OCI-LY3 (cell line): ENCODE data around the gene GNAI3.

Source experiments
- H2AFZ ChIP-seq: fragments of 200-600, 300-600 bp; shearing (Covaris generic); 2 replicates; pipeline ENCODE4 v1.6.0; 2014; ENCODE audit warnings: antibody characterized with exemption, low read depth, low read length
- H3K27ac ChIP-seq: fragments of 200-600, 300-600 bp; sonication (generic); 2 replicates; pipeline ENCODE4 v1.5.1; 2014; ENCODE audit warnings: mild to moderate bottlenecking, low read length, moderate library complexity, mixed read lengths
- H3K27me3 ChIP-seq: fragments of 200-600, 300-600 bp; sonication (generic); 2 replicates; pipeline ENCODE4 v1.6.1; 2014; ENCODE audit warnings: low read depth, low read length, mixed read lengths
- H3K36me3 ChIP-seq: fragments of 200-600, 300-600 bp; sonication (generic); replicated peaks from 2 replicates; pipeline ENCODE3; 2014; ENCODE audit warnings: low read depth, low read length, mixed read lengths
- H3K4me1 ChIP-seq: fragments of 300-600, 200-600 bp; sonication (generic); 2 replicates; pipeline ENCODE4 v1.6.1; 2014; ENCODE audit warnings: low read length, mixed read lengths
- H3K4me2 ChIP-seq: fragments of 200-600, 300-600 bp; sonication (generic); 2 replicates; pipeline ENCODE4 v1.6.1; 2014; ENCODE audit warnings: low read length, mixed read lengths
- H3K4me3 ChIP-seq: fragments of 300-600, 200-600 bp; sonication (generic); 2 replicates; pipeline ENCODE4 v1.5.1; 2014; ENCODE audit warnings: antibody characterized with exemption, mild to moderate bottlenecking, low read length, moderate library complexity
- H3K79me2 ChIP-seq: fragments of 300-600, 200-600 bp; shearing (Covaris generic); 2 replicates; pipeline ENCODE4 v1.6.1; 2014; ENCODE audit warnings: mild to moderate bottlenecking, low read length, mixed read lengths
- H3K9ac ChIP-seq: fragments of 300-600, 200-600 bp; shearing (Covaris generic); 2 replicates; pipeline ENCODE4 v1.6.0; 2014; ENCODE audit warnings: mild to moderate bottlenecking, low read length, moderate library complexity
- H3K9me3 ChIP-seq: fragments of 200-600, 300-600 bp; shearing (Covaris generic); 2 replicates; pipeline ENCODE4 v1.6.1; 2014; ENCODE audit warnings: low read length, mixed read lengths; ENCODE audit not compliant: insufficient read depth
- H4K20me1 ChIP-seq: fragments of 200-600, 300-600 bp; sonication (generic); 2 replicates; pipeline ENCODE4 v1.6.1; 2016; ENCODE audit warnings: low read length, mixed read lengths; ENCODE audit not compliant: insufficient read depth
- EZH2phosphoT487 ChIP-seq: fragments of 200-600 bp; shearing (Covaris generic); IDR thresholded peaks from 2 replicates; pipeline ENCODE4 v1.6.1; 2018; ENCODE audit warnings: antibody characterized with exemption, mixed run types, low read depth
- TF ChIP-seq, protein P1 (sequence below): fragments of 200-600, 300-600 bp; sonication (generic); IDR thresholded peaks from 2 replicates; pipeline ENCODE4 v1.5.1; 2014; ENCODE audit warnings: antibody characterized with exemption, low read length, low read depth

Gene GNAI3

DNA sequence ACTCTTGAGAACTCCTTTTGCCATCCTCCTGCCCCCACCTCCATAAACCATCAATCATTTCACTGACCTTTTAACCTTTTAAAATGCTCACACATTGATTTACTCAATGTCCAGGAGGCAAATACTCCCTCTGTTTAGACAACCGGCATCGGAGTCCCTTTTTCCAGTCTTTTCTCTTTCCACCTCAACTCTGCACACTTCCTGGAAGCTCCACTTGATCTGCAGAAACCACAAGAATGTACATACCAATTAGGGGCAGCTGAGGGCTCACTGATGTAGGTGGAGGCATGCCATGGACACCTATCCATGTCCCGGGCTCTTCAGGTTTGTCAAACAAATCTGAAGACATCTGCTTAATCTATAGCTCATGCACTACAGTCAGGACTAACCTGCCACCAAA, 33.6 kb upstream of the GNAI3 start:
- Histone ChIP-seq H3K9ac (no peak overlapping the region), H3K4me1 (peaks cover 21% of the 10 kb centered on the region)
- TF ChIP-seq EZH2phosphoT487, result no peak
- TF ChIP-seq, protein P1, sequence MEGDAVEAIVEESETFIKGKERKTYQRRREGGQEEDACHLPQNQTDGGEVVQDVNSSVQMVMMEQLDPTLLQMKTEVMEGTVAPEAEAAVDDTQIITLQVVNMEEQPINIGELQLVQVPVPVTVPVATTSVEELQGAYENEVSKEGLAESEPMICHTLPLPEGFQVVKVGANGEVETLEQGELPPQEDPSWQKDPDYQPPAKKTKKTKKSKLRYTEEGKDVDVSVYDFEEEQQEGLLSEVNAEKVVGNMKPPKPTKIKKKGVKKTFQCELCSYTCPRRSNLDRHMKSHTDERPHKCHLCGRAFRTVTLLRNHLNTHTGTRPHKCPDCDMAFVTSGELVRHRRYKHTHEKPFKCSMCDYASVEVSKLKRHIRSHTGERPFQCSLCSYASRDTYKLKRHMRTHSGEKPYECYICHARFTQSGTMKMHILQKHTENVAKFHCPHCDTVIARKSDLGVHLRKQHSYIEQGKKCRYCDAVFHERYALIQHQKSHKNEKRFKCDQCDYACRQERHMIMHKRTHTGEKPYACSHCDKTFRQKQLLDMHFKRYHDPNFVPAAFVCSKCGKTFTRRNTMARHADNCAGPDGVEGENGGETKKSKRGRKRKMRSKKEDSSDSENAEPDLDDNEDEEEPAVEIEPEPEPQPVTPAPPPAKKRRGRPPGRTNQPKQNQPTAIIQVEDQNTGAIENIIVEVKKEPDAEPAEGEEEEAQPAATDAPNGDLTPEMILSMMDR, result no peak

DNA sequence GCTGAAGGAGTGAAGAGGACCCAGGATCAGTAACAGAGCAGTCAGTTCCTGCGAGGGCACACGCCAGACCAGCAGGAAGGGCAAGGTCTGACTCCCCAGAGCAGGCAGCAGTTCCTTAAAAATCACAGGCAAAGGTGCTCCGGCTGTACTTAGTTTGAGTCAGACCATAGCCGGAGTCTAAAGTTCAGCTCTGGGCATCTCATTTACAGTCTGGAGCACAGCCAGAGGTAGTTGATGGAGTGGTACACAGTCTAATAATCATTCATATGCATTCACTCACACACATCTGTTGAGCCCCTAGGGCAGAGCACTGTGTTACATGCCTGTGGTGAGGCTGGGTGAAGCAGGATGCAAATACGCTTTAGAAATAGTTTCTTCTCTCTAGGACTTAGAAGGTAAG, 31.5 kb upstream of the GNAI3 start:
- H3K4me1 ChIP-seq, result peaks cover 14% of the 10 kb centered on the region
- no peak overlapping the region for H2AFZ ChIP-seq
- TF ChIP-seq, protein P1, result no peak
- TF ChIP-seq EZH2phosphoT487, result no peak
- no peak overlapping the region for H3K4me3 ChIP-seq
- no peak overlapping the region for H3K9ac ChIP-seq
- no peaks in the 10 kb centered on the region for H3K9me3 ChIP-seq
- H3K79me2 ChIP-seq, result no peaks in the 10 kb centered on the region
- H3K36me3 ChIP-seq, result no peaks in the 10 kb centered on the region
- H3K27ac ChIP-seq, result no peak overlapping the region
- H3K4me2 ChIP-seq, result no peak overlapping the region
- H3K27me3 ChIP-seq, result no peaks in the 10 kb centered on the region
- no peaks in the 10 kb centered on the region for H4K20me1 ChIP-seq

More for the DNA sequence above, 33.6 kb upstream of the GNAI3 start:
- Histone ChIP-seq H3K4me3 (no peak overlapping the region), H3K36me3 (no peaks in the 10 kb centered on the region), H3K9me3 (no peaks in the 10 kb centered on the region), H4K20me1 (no peaks in the 10 kb centered on the region), H3K27ac (no peak overlapping the region), H3K27me3 (no peaks in the 10 kb centered on the region), H3K79me2 (no peaks in the 10 kb centered on the region), H2AFZ (no peak overlapping the region), H3K4me2 (no peak overlapping the region)

DNA sequence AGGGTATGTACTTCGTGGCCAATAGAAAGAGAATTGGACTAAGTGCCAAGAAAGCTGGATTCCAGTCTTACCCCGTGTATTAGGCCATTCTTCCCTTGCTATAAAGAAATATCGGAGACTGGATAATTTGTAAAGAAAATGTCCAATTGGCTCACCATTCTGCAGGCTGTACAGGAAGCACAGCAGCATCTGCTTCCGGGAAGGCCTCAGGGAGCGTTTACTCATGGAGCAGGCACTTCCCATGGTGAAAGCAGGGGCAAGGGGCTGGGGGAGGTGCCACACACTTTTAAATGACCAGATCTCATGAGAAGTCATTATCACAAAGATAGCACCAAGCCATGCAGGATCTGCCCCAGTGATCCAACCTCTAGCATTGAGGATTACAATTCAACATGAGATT, 31.1 kb upstream of the GNAI3 start:
- no peak overlapping the region for H3K4me3 ChIP-seq
- no peak for TF ChIP-seq EZH2phosphoT487
- TF ChIP-seq, protein P1, result no peak
- H3K4me2 ChIP-seq, result no peak overlapping the region
- H3K4me1 ChIP-seq, result peaks cover 14% of the 10 kb centered on the region
- no peak overlapping the region for H2AFZ ChIP-seq
- H3K27me3 ChIP-seq, result no peaks in the 10 kb centered on the region
- no peak overlapping the region for H3K27ac ChIP-seq
- H3K79me2 ChIP-seq, result no peaks in the 10 kb centered on the region
- no peak overlapping the region for H3K9ac ChIP-seq
- H3K9me3 ChIP-seq, result no peaks in the 10 kb centered on the region
- H4K20me1 ChIP-seq, result no peaks in the 10 kb centered on the region
- H3K36me3 ChIP-seq, result no peaks in the 10 kb centered on the region

DNA sequence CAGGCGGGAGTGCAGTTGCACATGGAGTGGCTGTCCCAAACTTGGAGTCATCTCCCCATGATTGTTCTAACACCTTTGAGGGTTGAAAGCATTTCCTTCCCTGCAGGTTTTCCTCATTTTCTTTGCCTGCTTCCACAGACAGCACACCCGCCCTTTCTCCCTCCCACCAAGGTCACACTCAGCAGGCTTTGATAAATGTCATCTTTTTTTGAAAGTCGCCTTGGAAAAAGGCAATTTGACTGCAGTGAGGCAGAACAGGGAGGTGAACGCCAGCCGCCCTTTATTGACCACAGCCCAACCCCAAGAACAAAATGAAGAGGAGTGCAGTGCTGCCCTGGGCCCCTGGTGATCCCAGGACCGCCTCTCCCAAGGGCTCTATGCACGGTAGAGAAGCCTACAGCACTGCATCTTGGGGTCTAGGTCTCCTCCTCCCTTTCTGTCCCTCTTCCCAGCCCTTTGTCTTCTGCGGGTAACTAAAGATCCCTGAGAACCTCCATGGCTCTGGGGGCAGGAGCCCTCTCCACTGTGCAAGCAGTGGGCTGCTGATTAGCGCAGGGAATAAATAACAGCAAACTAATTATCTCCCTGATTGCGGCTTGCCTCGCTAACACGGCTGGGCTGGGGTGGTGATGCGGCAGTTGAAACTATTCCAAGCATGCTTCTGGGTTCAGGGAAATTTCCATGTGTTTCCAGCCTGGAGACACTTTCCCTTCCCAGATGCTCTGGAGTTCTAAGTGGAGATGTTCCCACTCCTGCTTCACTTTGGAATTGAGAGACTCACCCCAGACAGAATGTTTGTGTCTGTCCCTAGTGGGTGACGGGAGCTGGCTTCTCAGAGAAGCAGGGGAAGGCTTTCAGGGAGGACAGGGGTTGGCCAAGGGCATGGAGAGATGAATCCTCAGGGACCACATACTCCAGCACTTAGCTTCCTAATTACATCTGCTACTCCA, 27.1 kb upstream of the GNAI3 start:
- H4K20me1 ChIP-seq, result no peaks in the 10 kb centered on the region
- H3K27me3 ChIP-seq, result no peaks in the 10 kb centered on the region
- H3K79me2 ChIP-seq, result no peaks in the 10 kb centered on the region
- TF ChIP-seq EZH2phosphoT487, result no peak
- TF ChIP-seq, protein P1, result no peak
- H3K36me3 ChIP-seq, result no peaks in the 10 kb centered on the region
- no peaks in the 10 kb centered on the region for H3K9me3 ChIP-seq
- no peak overlapping the region for H3K4me3 ChIP-seq
- H3K4me1 ChIP-seq, result peaks cover 24% of the 10 kb centered on the region
- H3K9ac ChIP-seq, result no peak overlapping the region
- H3K27ac ChIP-seq, result no peak overlapping the region
- H2AFZ ChIP-seq, result no peak overlapping the region
- no peak overlapping the region for H3K4me2 ChIP-seq
